ENCODE data around the gene TSPYL2.

Gene TSPYL2

GRCh38 chrX:53082773-53083616 is 828 bp downstream of the TSPYL2 start:
- peak overlapping the region; percentile 76 for H3K27ac ChIP-seq (ENCODE audit: low read depth, low read length)
- H3K27me3 ChIP-seq (ENCODE audit: control insufficient read depth in 1 of 2, insufficient read depth in 2 of 2, low read length in 2 of 2): peaks cover 0 to 2% of the 10 kb centered on the region in 2 donors
- peak overlapping the region; percentile 84 for H3K9ac ChIP-seq (ENCODE audit: low read length)

GRCh38 chrX:53084043-53084570 is 1.9 kb downstream of the TSPYL2 start:
- Histone ChIP-seq H3K4me1 (ENCODE audit: insufficient read depth, low read length) (peaks cover 44% of the 10 kb centered on the region), H3K36me3 (ENCODE audit: insufficient read depth, low read length) (peaks cover 28% of the 10 kb centered on the region), H3K27me3 (ENCODE audit: control insufficient read depth in 1 of 2, insufficient read depth in 2 of 2, low read length in 2 of 2) (peaks cover 0 to 8% of the 10 kb centered on the region in 2 donors), H3K9me3 (ENCODE audit: low read length) (no peaks in the 10 kb centered on the region), H3K27ac (ENCODE audit: low read depth, low read length) (peak overlapping the region; percentile 19), H3K9ac (ENCODE audit: low read length) (no peak overlapping the region), H3K4me3 (ENCODE audit: low read depth in 1 of 2, low read length in 2 of 2) (peak overlapping the region in 1 of 2 donors; percentile 82)

More at GRCh38 chrX:53082773-53083616, 828 bp downstream of the TSPYL2 start:
- peak overlapping the region; percentile 45 to 82 for H3K4me3 ChIP-seq (ENCODE audit: low read depth in 1 of 2, low read length in 2 of 2)
- H3K36me3 ChIP-seq (ENCODE audit: insufficient read depth, low read length): peaks cover 28% of the 10 kb centered on the region
- no peaks in the 10 kb centered on the region for H3K9me3 ChIP-seq (ENCODE audit: low read length)
- H3K4me1 ChIP-seq (ENCODE audit: insufficient read depth, low read length): peaks cover 42% of the 10 kb centered on the region

GRCh38 chrX:53084863-53085262 is 2.7 kb downstream of the TSPYL2 start:
- Histone ChIP-seq H3K9me3 (ENCODE audit: low read length) (no peaks in the 10 kb centered on the region), H3K27me3 (ENCODE audit: control insufficient read depth in 1 of 2, insufficient read depth in 2 of 2, low read length in 2 of 2) (peaks cover 0 to 8% of the 10 kb centered on the region in 2 donors), H3K4me1 (ENCODE audit: insufficient read depth, low read length) (peaks cover 44% of the 10 kb centered on the region), H3K4me3 (ENCODE audit: low read depth in 1 of 2, low read length in 2 of 2) (no peak overlapping the region), H3K9ac (ENCODE audit: low read length) (no peak overlapping the region), H3K27ac (ENCODE audit: low read depth, low read length) (no peak overlapping the region), H3K36me3 (ENCODE audit: insufficient read depth, low read length) (peaks cover 28% of the 10 kb centered on the region)

- H3K4me3 ChIP-seq (ENCODE audit: low read depth in 1 of 2, low read length in 2 of 2): no peak overlapping the region
- no peak overlapping the region for H3K27ac ChIP-seq (ENCODE audit: low read depth, low read length)
- H3K27me3 ChIP-seq (ENCODE audit: control insufficient read depth in 1 of 2, insufficient read depth in 2 of 2, low read length in 2 of 2): peaks cover 0 to 8% of the 10 kb centered on the region in 2 donors
- H3K9me3 ChIP-seq (ENCODE audit: low read length): no peaks in the 10 kb centered on the region
- H3K36me3 ChIP-seq (ENCODE audit: insufficient read depth, low read length): peaks cover 28% of the 10 kb centered on the region
- peak overlapping the region; percentile 21 for H3K9ac ChIP-seq (ENCODE audit: low read length)
- peaks cover 43% of the 10 kb centered on the region for H3K4me1 ChIP-seq (ENCODE audit: insufficient read depth, low read length)
Measured at GRCh38 chrX:53085661-53086229, 3.6 kb downstream of the TSPYL2 start.

GRCh38 chrX:53086464-53086863 is 4.3 kb downstream of the TSPYL2 start:
- Histone ChIP-seq H3K9ac (ENCODE audit: low read length) (no peak overlapping the region), H3K27ac (ENCODE audit: low read depth, low read length) (no peak overlapping the region), H3K4me1 (ENCODE audit: insufficient read depth, low read length) (peaks cover 40% of the 10 kb centered on the region), H3K36me3 (ENCODE audit: insufficient read depth, low read length) (peaks cover 28% of the 10 kb centered on the region), H3K4me3 (ENCODE audit: low read depth in 1 of 2, low read length in 2 of 2) (no peak overlapping the region), H3K9me3 (ENCODE audit: low read length) (no peaks in the 10 kb centered on the region), H3K27me3 (ENCODE audit: control insufficient read depth in 1 of 2, insufficient read depth in 2 of 2, low read length in 2 of 2) (peaks cover 0 to 8% of the 10 kb centered on the region in 2 donors)

GRCh38 chrX:53087388-53087831 is 5.2 kb downstream of the TSPYL2 start:
- Histone ChIP-seq H3K27me3 (ENCODE audit: control insufficient read depth in 1 of 2, insufficient read depth in 2 of 2, low read length in 2 of 2) (peaks cover 0 to 8% of the 10 kb centered on the region in 2 donors), H3K4me1 (ENCODE audit: insufficient read depth, low read length) (peaks cover 40% of the 10 kb centered on the region), H3K27ac (ENCODE audit: low read depth, low read length) (peak overlapping the region; percentile 62), H3K9ac (ENCODE audit: low read length) (peak overlapping the region; percentile 49), H3K4me3 (ENCODE audit: low read depth in 1 of 2, low read length in 2 of 2) (peak overlapping the region in 1 of 2 donors; percentile 54), H3K9me3 (ENCODE audit: low read length) (no peaks in the 10 kb centered on the region), H3K36me3 (ENCODE audit: insufficient read depth, low read length) (peaks cover 28% of the 10 kb centered on the region)

GRCh38 chrX:53088136-53088974 is 6.2 kb downstream of the TSPYL2 start:
- H3K27me3 ChIP-seq (ENCODE audit: control insufficient read depth in 1 of 2, insufficient read depth in 2 of 2, low read length in 2 of 2): peaks cover 0 to 8% of the 10 kb centered on the region in 2 donors
- peak overlapping the region; percentile 62 for H3K27ac ChIP-seq (ENCODE audit: low read depth, low read length)
- peak overlapping the region; percentile 66 for H3K9ac ChIP-seq (ENCODE audit: low read length)
- peaks cover 28% of the 10 kb centered on the region for H3K36me3 ChIP-seq (ENCODE audit: insufficient read depth, low read length)
- peak overlapping the region in 1 of 2 donors; percentile 54 for H3K4me3 ChIP-seq (ENCODE audit: low read depth in 1 of 2, low read length in 2 of 2)
- no peaks in the 10 kb centered on the region for H3K9me3 ChIP-seq (ENCODE audit: low read length)
- peaks cover 40% of the 10 kb centered on the region for H3K4me1 ChIP-seq (ENCODE audit: insufficient read depth, low read length)

- Histone ChIP-seq H3K4me1 (ENCODE audit: insufficient read depth, low read length) (peaks cover 33% of the 10 kb centered on the region), H3K9ac (ENCODE audit: low read length) (peak overlapping the region; percentile 66), H3K4me3 (ENCODE audit: low read depth in 1 of 2, low read length in 2 of 2) (peak overlapping the region in 1 of 2 donors; percentile 54), H3K9me3 (ENCODE audit: low read length) (no peaks in the 10 kb centered on the region), H3K36me3 (ENCODE audit: insufficient read depth, low read length) (peaks cover 24% of the 10 kb centered on the region), H3K27ac (ENCODE audit: low read depth, low read length) (peak overlapping the region; percentile 62), H3K27me3 (ENCODE audit: control insufficient read depth in 1 of 2, insufficient read depth in 2 of 2, low read length in 2 of 2) (peaks cover 0 to 8% of the 10 kb centered on the region in 2 donors)
Measured at GRCh38 chrX:53089224-53089842, 7.2 kb downstream of the TSPYL2 start.

- peaks cover 31% of the 10 kb centered on the region for H3K4me1 ChIP-seq (ENCODE audit: insufficient read depth, low read length)
- peaks cover 19% of the 10 kb centered on the region for H3K36me3 ChIP-seq (ENCODE audit: insufficient read depth, low read length)
- no peaks in the 10 kb centered on the region for H3K9me3 ChIP-seq (ENCODE audit: low read length)
- H3K4me3 ChIP-seq (ENCODE audit: low read depth in 1 of 2, low read length in 2 of 2): no peak overlapping the region
- no peak overlapping the region for H3K27ac ChIP-seq (ENCODE audit: low read depth, low read length)
- peaks cover 0 to 8% of the 10 kb centered on the region in 2 donors for H3K27me3 ChIP-seq (ENCODE audit: control insufficient read depth in 1 of 2, insufficient read depth in 2 of 2, low read length in 2 of 2)
- no peak overlapping the region for H3K9ac ChIP-seq (ENCODE audit: low read length)
Measured at GRCh38 chrX:53089925-53090324, 7.8 kb downstream of the TSPYL2 start.

GRCh38 chrX:53091354-53091753 is 9.2 kb downstream of the TSPYL2 start:
- no peak overlapping the region for H3K27ac ChIP-seq (ENCODE audit: low read depth, low read length)

More at GRCh38 chrX:53091354-53091753, 9.2 kb downstream of the TSPYL2 start:
- Histone ChIP-seq H3K4me1 (ENCODE audit: insufficient read depth, low read length) (peaks cover 22% of the 10 kb centered on the region), H3K27me3 (ENCODE audit: control insufficient read depth in 1 of 2, insufficient read depth in 2 of 2, low read length in 2 of 2) (peaks cover 0 to 8% of the 10 kb centered on the region in 2 donors), H3K9me3 (ENCODE audit: low read length) (no peaks in the 10 kb centered on the region), H3K36me3 (ENCODE audit: insufficient read depth, low read length) (peaks cover 5% of the 10 kb centered on the region), H3K9ac (ENCODE audit: low read length) (no peak overlapping the region), H3K4me3 (ENCODE audit: low read depth in 1 of 2, low read length in 2 of 2) (no peak overlapping the region)
